Lung (tissue), 12 donors: ENCODE results near the gene VPS4B. TPM values are rescaled to one million over a fixed set of nuclear protein-coding genes. Genes with fewer than 3 reads are reported as not detected.

Experiments used
- ATAC-seq: fragments of 200-7000 bp; cut with Tn5 transposase; one replicate; pipeline ENCODE4 v1.9.1; 2020; ENCODE audit warnings: moderate number of reproducible peaks; ENCODE audit not compliant: insufficient read depth, low FRiP score
- DNase-seq, 3 donors: peaks; one replicate each; pipeline ENCODE4 v3.0.0-alpha.2; 2013 to 2017
- H3K27ac ChIP-seq, 2 donors: one replicate each; pipeline ENCODE4 v1.5.1; 2013; ENCODE audit warnings: mild to moderate bottlenecking in 2 of 2, moderate library complexity in 2 of 2, control low read depth in 1 of 2, inconsistent platforms in 1 of 2, low read depth in 1 of 2, low read length in 1 of 2
- H3K27me3 ChIP-seq, 3 donors: one replicate each; pipeline ENCODE4 v1.5.1; 2013; ENCODE audit warnings: low read length in 2 of 3; ENCODE audit not compliant: control insufficient read depth in 3 of 3, insufficient read depth in 3 of 3
- H3K36me3 ChIP-seq, 4 donors: one replicate each; pipeline ENCODE4 v1.5.1; 2013; ENCODE audit warnings: low read length in 4 of 4, mild to moderate bottlenecking in 1 of 4, moderate library complexity in 1 of 4; ENCODE audit not compliant: control insufficient read depth in 4 of 4, insufficient read depth in 4 of 4
- H3K4me1 ChIP-seq, 5 donors: one replicate each; pipeline ENCODE4 v1.5.1; 2013; ENCODE audit warnings: low read length in 5 of 5, mild to moderate bottlenecking in 2 of 5, moderate library complexity in 1 of 5; ENCODE audit not compliant: control insufficient read depth in 5 of 5, insufficient read depth in 5 of 5
- H3K4me3 ChIP-seq: one replicate; pipeline ENCODE4 v1.5.1; 2013; ENCODE audit warnings: mild to moderate bottlenecking, control low read depth, moderate library complexity
- H3K9ac ChIP-seq, 2 donors: one replicate each; pipeline ENCODE4 v1.5.1; 2013; ENCODE audit warnings: low read length in 2 of 2, control low read depth in 1 of 2; ENCODE audit not compliant: insufficient read depth in 1 of 2
- H3K9me3 ChIP-seq, 4 donors: one replicate each; pipeline ENCODE4 v1.5.1; 2013; ENCODE audit warnings: low read length in 3 of 4, mild to moderate bottlenecking in 1 of 4, moderate library complexity in 1 of 4; ENCODE audit not compliant: control insufficient read depth in 4 of 4, insufficient read depth in 3 of 4
- WGBS, 2 donors: extraction: QIAGEN DNeasy Blood & Tissue Kit; methylation state at CpG; one replicate each; pipeline ENCODE4 v1.1.7; 2013; 5-methylcytosine and 5-hydroxymethylcytosine counted together
- polyA plus RNA-seq, 2 donors: library from polyadenylated mRNA; stranded (reverse); fragments of 200-250 nt; gene quantifications; one replicate each; pipeline ENCODE4 v1.2.1, GENCODE V29; 2013
- total RNA-seq, 2 donors: library from RNA; depleted of rRNA in 1 of 2; stranded (reverse); fragments of >200 nt in 1 of 2; gene quantifications; one replicate each; pipeline ENCODE4 v1.2.1, GENCODE V29; 2014 to 2021
- TF ChIP-seq, protein P1 (sequence below): IDR thresholded peaks from 2 replicates; pipeline ENCODE4 v1.5.1; 2012; ENCODE audit warnings: mild to moderate bottlenecking; ENCODE audit errors: control extremely low read depth, extremely low read depth
- donor health status: control.
- donor health status: control.
- donor health status: Bipolar disorder and iron deficiency.
- donor health status: healthy.
- donor health status: DM: yes; HTN: yes; CAD: no.

VPS4B gene
- total and polyA plus RNA-seq, 4 donors, result 11.7 to 56.1 (median 40.8) TPM

DNA sequence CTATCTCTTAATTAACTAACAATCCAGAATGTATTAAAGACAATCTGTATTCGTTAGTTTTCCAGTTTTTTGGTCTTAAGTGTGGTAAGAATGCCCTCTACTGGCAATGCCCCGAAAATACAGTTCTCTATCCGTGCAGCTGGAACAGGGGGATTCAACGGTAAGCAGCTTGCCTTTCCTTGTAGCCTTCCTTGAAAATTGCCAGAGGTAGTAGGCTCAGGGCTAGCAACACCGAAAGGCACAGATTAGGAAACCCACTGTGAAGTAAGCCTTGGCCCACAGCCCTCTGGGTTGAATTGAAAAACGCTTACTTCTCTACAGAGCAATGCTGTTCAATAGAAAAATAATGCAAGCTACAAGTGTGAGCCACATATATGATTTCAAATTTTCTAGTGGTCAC lies 17.1 kb upstream of the VPS4B start:
- no peak overlapping the region for H3K27ac ChIP-seq
- peaks cover 0 to 3% (median 0%) of the 10 kb centered on the region in 5 donors for H3K4me1 ChIP-seq
- H3K9me3 ChIP-seq, result no peaks in the 10 kb centered on the region
- DNase-seq (peak; percentile 66 to 78 (median 74)), ATAC-seq (peak; percentile 60)
- H3K9ac ChIP-seq, result no peak overlapping the region
- H3K27me3 ChIP-seq, result no peaks in the 10 kb centered on the region
- H3K36me3 ChIP-seq, result no peaks in the 10 kb centered on the region
- 5% methylated on average over 6 of the region's 6 CpGs for WGBS, 2 donors
- no peak overlapping the region for H3K4me3 ChIP-seq
- TF ChIP-seq, protein P1, sequence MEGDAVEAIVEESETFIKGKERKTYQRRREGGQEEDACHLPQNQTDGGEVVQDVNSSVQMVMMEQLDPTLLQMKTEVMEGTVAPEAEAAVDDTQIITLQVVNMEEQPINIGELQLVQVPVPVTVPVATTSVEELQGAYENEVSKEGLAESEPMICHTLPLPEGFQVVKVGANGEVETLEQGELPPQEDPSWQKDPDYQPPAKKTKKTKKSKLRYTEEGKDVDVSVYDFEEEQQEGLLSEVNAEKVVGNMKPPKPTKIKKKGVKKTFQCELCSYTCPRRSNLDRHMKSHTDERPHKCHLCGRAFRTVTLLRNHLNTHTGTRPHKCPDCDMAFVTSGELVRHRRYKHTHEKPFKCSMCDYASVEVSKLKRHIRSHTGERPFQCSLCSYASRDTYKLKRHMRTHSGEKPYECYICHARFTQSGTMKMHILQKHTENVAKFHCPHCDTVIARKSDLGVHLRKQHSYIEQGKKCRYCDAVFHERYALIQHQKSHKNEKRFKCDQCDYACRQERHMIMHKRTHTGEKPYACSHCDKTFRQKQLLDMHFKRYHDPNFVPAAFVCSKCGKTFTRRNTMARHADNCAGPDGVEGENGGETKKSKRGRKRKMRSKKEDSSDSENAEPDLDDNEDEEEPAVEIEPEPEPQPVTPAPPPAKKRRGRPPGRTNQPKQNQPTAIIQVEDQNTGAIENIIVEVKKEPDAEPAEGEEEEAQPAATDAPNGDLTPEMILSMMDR, result peak; percentile 81

DNA sequence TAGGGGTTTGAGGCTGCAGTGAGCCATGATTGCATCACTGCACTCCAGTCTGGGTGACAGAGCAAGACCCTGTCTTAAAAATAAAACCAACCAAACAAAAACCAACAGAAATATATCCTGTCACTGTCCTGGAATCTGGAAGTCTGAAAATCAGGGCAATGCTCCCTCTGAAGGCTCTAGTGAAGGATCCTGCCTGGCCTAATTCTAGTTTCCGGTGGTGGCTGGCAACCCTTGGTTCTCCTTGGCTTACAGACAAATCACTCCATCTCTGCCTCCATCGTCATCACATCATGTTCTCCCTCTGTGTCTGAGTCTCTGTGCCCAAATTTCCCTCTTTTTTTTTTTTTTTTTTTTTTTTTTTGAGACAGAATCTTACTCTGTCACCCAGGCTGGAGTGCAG lies 15.9 kb upstream of the VPS4B start:
- no peak for ATAC-seq
- 70 to 83% methylated on average over 2 of the region's 2 CpGs for WGBS, 2 donors
- no peak overlapping the region for H3K4me3 ChIP-seq
- H3K27me3 ChIP-seq, result no peaks in the 10 kb centered on the region
- no peak overlapping the region for H3K27ac ChIP-seq
- TF ChIP-seq, protein P1, result no peak
- no peaks in the 10 kb centered on the region for H3K9me3 ChIP-seq
- peak overlapping the region in 1 of 2 donors; percentile 32 for H3K9ac ChIP-seq
- peaks cover 0 to 3% (median 0%) of the 10 kb centered on the region in 5 donors for H3K4me1 ChIP-seq
- DNase-seq, result peak in 1 of 3 donors; percentile 10
- no peaks in the 10 kb centered on the region for H3K36me3 ChIP-seq

DNA sequence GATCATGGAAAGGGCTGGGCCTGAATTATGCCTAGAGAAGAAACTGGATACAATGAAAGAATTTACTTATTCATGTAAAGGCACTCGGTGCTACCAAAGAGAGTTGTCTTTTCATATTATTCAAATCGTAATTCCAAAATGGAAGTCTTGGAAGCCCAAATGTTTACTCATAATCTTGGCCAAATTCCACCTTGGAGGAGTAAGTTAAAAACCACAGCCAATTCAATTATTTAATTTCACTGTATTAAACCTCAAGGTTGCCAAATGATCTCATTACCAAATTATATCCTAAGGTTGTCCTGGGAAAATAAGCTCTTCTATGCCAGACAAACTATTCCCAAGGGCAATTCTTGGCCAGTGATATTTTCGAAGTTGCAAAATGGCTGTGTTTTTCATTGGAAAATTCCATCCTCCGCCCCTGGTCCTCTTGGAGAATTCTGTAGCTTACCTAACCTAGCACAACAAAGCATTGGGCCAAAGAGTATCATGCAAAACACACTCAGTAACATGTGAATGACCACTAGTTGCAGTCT lies 11.1 kb upstream of the VPS4B start:
- TF ChIP-seq, protein P1, result no peak
- WGBS, 2 donors, result 82 to 83% methylated on average over 4 of the region's 4 CpGs
- H3K4me1 ChIP-seq, result peaks cover 0 to 3% (median 0%) of the 10 kb centered on the region in 5 donors
- peaks cover 0 to 9% (median 0%) of the 10 kb centered on the region in 3 donors for H3K27me3 ChIP-seq
- no peak overlapping the region for H3K4me3 ChIP-seq
- no peak for DNase-seq
- H3K36me3 ChIP-seq, result no peaks in the 10 kb centered on the region
- ATAC-seq, result no peak
- peaks cover 0 to 2% (median 0%) of the 10 kb centered on the region in 4 donors for H3K9me3 ChIP-seq
- H3K27ac ChIP-seq, result no peak overlapping the region
- H3K9ac ChIP-seq, result no peak overlapping the region

DNA sequence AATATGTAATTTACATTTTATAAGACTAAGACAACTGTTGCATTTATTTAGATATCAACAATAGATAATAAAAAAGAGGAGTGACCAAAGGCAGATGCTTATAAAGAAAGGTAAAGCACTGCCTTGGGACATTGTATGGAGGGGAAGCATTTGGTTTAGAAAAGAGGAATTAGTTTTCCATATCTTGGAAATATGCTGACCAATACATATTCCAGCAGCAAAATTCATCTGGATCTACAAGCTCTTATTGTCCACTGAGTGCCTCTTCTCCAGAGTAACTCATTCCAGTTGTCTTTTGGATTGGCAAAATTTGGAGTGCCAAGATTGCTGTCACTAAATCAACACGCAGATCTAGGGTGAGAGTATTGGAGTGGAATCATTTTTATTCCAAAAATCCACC lies 8.9 kb upstream of the VPS4B start:
- ATAC-seq, result no peak
- Histone ChIP-seq H3K27me3 (peaks cover 0 to 9% (median 0%) of the 10 kb centered on the region in 3 donors), H3K4me3 (no peak overlapping the region), H3K9ac (no peak overlapping the region), H3K4me1 (no peaks in the 10 kb centered on the region), H3K9me3 (peaks cover 0 to 2% (median 0%) of the 10 kb centered on the region in 4 donors), H3K27ac (no peak overlapping the region), H3K36me3 (no peaks in the 10 kb centered on the region)
- TF ChIP-seq, protein P1, result no peak
- DNase-seq, result no peak
- WGBS, 2 donors, result 61 to 92% methylated on average over 1 of the region's 1 CpG
